Liver (tissue), 9 donors: ENCODE measurements around the gene DLX2. TPM values are rescaled to one million over a fixed set of nuclear protein-coding genes. Genes with fewer than 3 reads are reported as not detected.

Source experiments
- DNase-seq: peaks from one replicate; pipeline ENCODE4 v3.0.0-alpha.2; 2017; ENCODE audit warnings: low spot score
- H3K27ac ChIP-seq, 2 donors: one replicate each; pipeline ENCODE4 v1.7.0; 2013; ENCODE audit warnings: inconsistent platforms in 2 of 2, low read length in 2 of 2, control low read depth in 1 of 2, low read depth in 1 of 2, mild to moderate bottlenecking in 1 of 2
- H3K27me3 ChIP-seq, 4 donors: one replicate each; pipeline versions ENCODE4 v1.6.1 to v1.7.0; 2013; ENCODE audit warnings: low read length in 3 of 4, inconsistent platforms in 1 of 4, mild to moderate bottlenecking in 1 of 4, moderate library complexity in 1 of 4; ENCODE audit not compliant: control insufficient read depth in 4 of 4, insufficient read depth in 4 of 4
- H3K36me3 ChIP-seq, 4 donors: one replicate each; pipeline versions ENCODE4 v1.6.1 to v1.7.0; 2013; ENCODE audit warnings: low read length in 3 of 4, mild to moderate bottlenecking in 3 of 4, low read depth in 1 of 4, moderate library complexity in 1 of 4; ENCODE audit not compliant: control insufficient read depth in 4 of 4, insufficient read depth in 3 of 4
- H3K4me1 ChIP-seq, 4 donors: one replicate each; pipeline versions ENCODE4 v1.6.1 to v1.7.0; 2013; ENCODE audit warnings: low read length in 3 of 4, mild to moderate bottlenecking in 3 of 4, moderate library complexity in 1 of 4; ENCODE audit not compliant: control insufficient read depth in 4 of 4, insufficient read depth in 4 of 4
- H3K4me3 ChIP-seq, 3 donors: one replicate each; pipeline versions ENCODE4 v1.6.1 to v1.7.0; 2013; ENCODE audit warnings: low read length in 3 of 3, control low read depth in 1 of 3, low read depth in 1 of 3, mild to moderate bottlenecking in 1 of 3
- H3K9ac ChIP-seq, 2 donors: one replicate each; pipeline ENCODE4 v1.7.0; 2013; ENCODE audit warnings: low read length in 2 of 2, mild to moderate bottlenecking in 2 of 2, moderate library complexity in 2 of 2, control low read depth in 1 of 2, low read depth in 1 of 2
- H3K9me3 ChIP-seq, 4 donors: one replicate each; pipeline versions ENCODE4 v1.6.1 to v1.7.0; 2013; ENCODE audit warnings: low read length in 3 of 4; ENCODE audit not compliant: control insufficient read depth in 4 of 4
- EGR1 ChIP-seq, 2 donors: IDR thresholded peaks; 2 replicates each; pipeline ENCODE4 v1.6.1; 2016 to 2018; ENCODE audit warnings: antibody characterized with exemption in 2 of 2, low read depth in 2 of 2
- FOXA1 ChIP-seq: IDR thresholded peaks from 2 replicates; pipeline ENCODE4 v1.6.1; 2016; ENCODE audit warnings: antibody characterized with exemption
- FOXA2 ChIP-seq: IDR thresholded peaks from 2 replicates; pipeline ENCODE4 v1.6.1; 2016; ENCODE audit warnings: antibody characterized with exemption
- HNF4A ChIP-seq, 2 donors: conservative IDR thresholded peaks; 2 replicates each; pipeline ENCODE4 v1.6.1; 2016; ENCODE audit warnings: antibody characterized with exemption in 2 of 2, mild to moderate bottlenecking in 2 of 2
- HNF4G ChIP-seq: IDR thresholded peaks from 2 replicates; pipeline ENCODE4 v1.6.1; 2016; ENCODE audit warnings: antibody characterized with exemption
- JUND ChIP-seq, 2 donors: IDR thresholded peaks; 2 replicates each; pipeline ENCODE4 v1.6.1; 2016; ENCODE audit warnings: antibody characterized with exemption in 2 of 2
- RAD21 ChIP-seq, 2 donors: IDR thresholded peaks; 2 replicates each; pipeline ENCODE4 v1.6.1; 2016; ENCODE audit warnings: antibody characterized with exemption in 2 of 2, mild to moderate bottlenecking in 2 of 2
- RXRA ChIP-seq, 2 donors: IDR thresholded peaks; 2 replicates each; pipeline ENCODE4 v1.6.1; 2017 to 2018; ENCODE audit warnings: antibody characterized with exemption in 2 of 2, mild to moderate bottlenecking in 1 of 2
- SP1 ChIP-seq: IDR thresholded peaks from 2 replicates; pipeline ENCODE4 v1.6.1; 2018; ENCODE audit warnings: antibody characterized with exemption, mild to moderate bottlenecking
- YY1 ChIP-seq: IDR thresholded peaks from 2 replicates; pipeline ENCODE4 v1.6.1; 2016; ENCODE audit warnings: antibody characterized with exemption, mild to moderate bottlenecking
- WGBS: extraction: QIAGEN DNeasy Blood & Tissue Kit; methylation state at CpG from one replicate; pipeline ENCODE4 v1.1.7; 2013; 5-methylcytosine and 5-hydroxymethylcytosine counted together
- polyA plus RNA-seq, 2 donors: library from polyadenylated mRNA; stranded (reverse) in 1 of 2; unstranded in 1 of 2; fragments of 200-250 nt in 1 of 2; fragments of >200 nt in 1 of 2; fragmentation: Nextera tagmentation in 1 of 2; extraction: Ambion mirVana in 1 of 2; gene quantifications; one replicate each; pipeline versions ENCODE4 v1.2.1 to v1.2.3, GENCODE V29; 2013 to 2015
- total RNA-seq, 2 donors: library from RNA; depleted of rRNA; stranded (reverse); fragments of >200 nt; gene quantifications; one replicate each; pipeline ENCODE4 v1.2.3, GENCODE V29; 2014
- TF ChIP-seq, protein P1 (sequence below): IDR thresholded peaks from 2 replicates; pipeline ENCODE4 v1.6.1; 2016; ENCODE audit warnings: antibody characterized with exemption
- TF ChIP-seq, protein P2 (sequence below): IDR thresholded peaks from 2 replicates; pipeline ENCODE4 v1.6.1; 2016; ENCODE audit warnings: antibody characterized with exemption
- TF ChIP-seq, protein P3 (sequence below): fragments of 150-350 bp; IDR thresholded peaks from 2 replicates; pipeline ENCODE4 v1.5.1; 2017; ENCODE audit warnings: improper control_type of control experiment, low read depth, low read length; ENCODE audit not compliant: missing input control
- TF ChIP-seq, protein P4 (sequence below): IDR thresholded peaks from 2 replicates; pipeline ENCODE4 v1.6.1; 2016; ENCODE audit warnings: antibody characterized with exemption, mild to moderate bottlenecking
- donor health status: healthy.
- donor health status: healthy.
- donor health status: healthy.
- donor health status: healthy.
- donor health status: healthy.

The DLX2 gene
- total and polyA plus RNA-seq, 4 donors, result not detected

DNA sequence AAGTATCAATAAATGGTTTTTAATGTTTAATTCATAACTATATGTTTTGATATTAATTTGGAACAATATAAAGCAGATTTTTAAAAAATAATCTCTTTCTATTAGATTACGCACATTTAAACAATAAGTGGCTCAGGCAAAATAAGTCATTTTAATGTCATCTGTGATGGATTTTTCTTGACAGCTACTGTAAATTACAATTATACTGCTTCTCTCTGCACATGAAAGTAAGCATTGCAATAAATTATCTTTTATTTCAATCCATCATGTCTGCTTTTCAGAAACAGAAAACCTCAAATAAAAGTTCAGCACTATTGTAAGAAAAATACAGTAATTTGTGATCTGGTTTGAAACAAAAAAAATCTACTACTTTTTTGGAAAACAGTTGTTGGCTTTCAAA, 28.4 kb downstream of the DLX2 start:
- Histone ChIP-seq H3K9ac (no peak overlapping the region), H3K9me3 (no peaks in the 10 kb centered on the region), H3K4me3 (no peak overlapping the region), H3K27me3 (peaks cover 0 to 19% (median 9%) of the 10 kb centered on the region in 4 donors), H3K4me1 (peaks cover 0 to 8% (median 5%) of the 10 kb centered on the region in 4 donors), H3K27ac (no peak overlapping the region), H3K36me3 (no peaks in the 10 kb centered on the region)
- no peak for DNase-seq
- no peak for TF ChIP-seq YY1
- TF ChIP-seq SP1, result no peak
- TF ChIP-seq, protein P1, sequence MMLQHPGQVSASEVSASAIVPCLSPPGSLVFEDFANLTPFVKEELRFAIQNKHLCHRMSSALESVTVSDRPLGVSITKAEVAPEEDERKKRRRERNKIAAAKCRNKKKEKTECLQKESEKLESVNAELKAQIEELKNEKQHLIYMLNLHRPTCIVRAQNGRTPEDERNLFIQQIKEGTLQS, result no peak
- no peak for TF ChIP-seq JUND (IDR thresholded peaks at IDR 0.05)
- TF ChIP-seq, protein P2, sequence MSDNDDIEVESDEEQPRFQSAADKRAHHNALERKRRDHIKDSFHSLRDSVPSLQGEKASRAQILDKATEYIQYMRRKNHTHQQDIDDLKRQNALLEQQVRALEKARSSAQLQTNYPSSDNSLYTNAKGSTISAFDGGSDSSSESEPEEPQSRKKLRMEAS, result no peak
- TF ChIP-seq HNF4A (conservative IDR thresholded peaks at IDR 0.05), result no peak
- no peak for TF ChIP-seq EGR1 (IDR thresholded peaks at IDR 0.05; ENCODE audit: low read depth in 2 of 2)
- no peak for TF ChIP-seq RXRA (IDR thresholded peaks at IDR 0.05)
- no peak for TF ChIP-seq FOXA1
- WGBS, result 100% methylated on average over 1 of the region's 1 CpG

DNA sequence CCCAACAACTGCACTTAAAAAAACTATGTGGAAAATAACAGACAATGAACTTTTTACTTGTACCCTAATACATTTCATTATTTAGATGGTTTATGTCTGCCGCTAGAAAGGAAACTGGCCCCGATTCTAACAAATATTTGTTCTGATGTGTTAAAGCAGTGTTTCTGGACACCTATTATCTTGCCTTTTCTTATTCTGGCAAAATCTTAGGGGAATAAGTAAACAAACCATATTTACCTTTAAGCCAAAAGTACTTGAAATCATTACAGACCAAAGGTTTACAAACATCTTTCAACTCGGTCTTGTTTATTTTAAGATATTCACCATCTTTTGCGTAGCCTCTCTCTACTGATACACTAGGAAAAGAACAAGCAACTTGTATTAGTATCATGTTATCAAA, 29.2 kb downstream of the DLX2 start:
- Histone ChIP-seq H3K36me3 (no peaks in the 10 kb centered on the region), H3K9me3 (no peaks in the 10 kb centered on the region), H3K4me3 (no peak overlapping the region), H3K27ac (no peak overlapping the region), H3K27me3 (peaks cover 0 to 19% (median 3%) of the 10 kb centered on the region in 4 donors), H3K9ac (no peak overlapping the region), H3K4me1 (peaks cover 0 to 8% (median 5%) of the 10 kb centered on the region in 4 donors)
- DNase-seq, result no peak
- TF ChIP-seq YY1, result no peak
- TF ChIP-seq, protein P3, sequence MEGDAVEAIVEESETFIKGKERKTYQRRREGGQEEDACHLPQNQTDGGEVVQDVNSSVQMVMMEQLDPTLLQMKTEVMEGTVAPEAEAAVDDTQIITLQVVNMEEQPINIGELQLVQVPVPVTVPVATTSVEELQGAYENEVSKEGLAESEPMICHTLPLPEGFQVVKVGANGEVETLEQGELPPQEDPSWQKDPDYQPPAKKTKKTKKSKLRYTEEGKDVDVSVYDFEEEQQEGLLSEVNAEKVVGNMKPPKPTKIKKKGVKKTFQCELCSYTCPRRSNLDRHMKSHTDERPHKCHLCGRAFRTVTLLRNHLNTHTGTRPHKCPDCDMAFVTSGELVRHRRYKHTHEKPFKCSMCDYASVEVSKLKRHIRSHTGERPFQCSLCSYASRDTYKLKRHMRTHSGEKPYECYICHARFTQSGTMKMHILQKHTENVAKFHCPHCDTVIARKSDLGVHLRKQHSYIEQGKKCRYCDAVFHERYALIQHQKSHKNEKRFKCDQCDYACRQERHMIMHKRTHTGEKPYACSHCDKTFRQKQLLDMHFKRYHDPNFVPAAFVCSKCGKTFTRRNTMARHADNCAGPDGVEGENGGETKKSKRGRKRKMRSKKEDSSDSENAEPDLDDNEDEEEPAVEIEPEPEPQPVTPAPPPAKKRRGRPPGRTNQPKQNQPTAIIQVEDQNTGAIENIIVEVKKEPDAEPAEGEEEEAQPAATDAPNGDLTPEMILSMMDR, result no peak
- TF ChIP-seq SP1, result no peak
- no peak for TF ChIP-seq FOXA2
- TF ChIP-seq FOXA1, result no peak
- TF ChIP-seq, protein P1, result no peak
- no peak for TF ChIP-seq RAD21 (IDR thresholded peaks at IDR 0.05)
- 39% methylated on average over 4 of the region's 4 CpGs for WGBS

DNA sequence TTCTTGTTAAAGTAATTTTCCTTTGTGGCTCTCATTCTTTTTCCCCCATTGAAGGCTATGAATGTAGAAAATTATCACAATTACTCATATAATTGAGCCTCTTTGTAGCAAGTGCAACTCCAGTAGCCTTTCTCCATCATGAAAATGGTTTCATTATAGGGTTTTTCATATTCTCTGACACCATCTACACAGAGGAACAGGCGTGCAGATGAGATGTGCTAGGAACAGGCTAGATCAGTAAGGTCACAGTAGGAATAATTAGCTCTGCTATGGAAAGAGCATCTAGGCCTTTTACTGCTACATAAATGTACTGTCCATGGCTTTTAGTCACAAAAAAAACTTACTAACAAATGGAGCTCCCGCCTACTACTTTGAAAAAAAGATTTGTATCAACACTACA, 30.0 kb downstream of the DLX2 start:
- Histone ChIP-seq H3K9ac (no peak overlapping the region), H3K4me3 (no peak overlapping the region), H3K27me3 (peaks cover 0 to 14% (median 3%) of the 10 kb centered on the region in 4 donors), H3K9me3 (no peaks in the 10 kb centered on the region), H3K4me1 (peaks cover 0 to 8% (median 5%) of the 10 kb centered on the region in 4 donors), H3K36me3 (no peaks in the 10 kb centered on the region), H3K27ac (no peak overlapping the region)
- 96% methylated on average over 2 of the region's 2 CpGs for WGBS
- TF ChIP-seq FOXA2, result no peak
- TF ChIP-seq HNF4G, result no peak
- TF ChIP-seq, protein P4, sequence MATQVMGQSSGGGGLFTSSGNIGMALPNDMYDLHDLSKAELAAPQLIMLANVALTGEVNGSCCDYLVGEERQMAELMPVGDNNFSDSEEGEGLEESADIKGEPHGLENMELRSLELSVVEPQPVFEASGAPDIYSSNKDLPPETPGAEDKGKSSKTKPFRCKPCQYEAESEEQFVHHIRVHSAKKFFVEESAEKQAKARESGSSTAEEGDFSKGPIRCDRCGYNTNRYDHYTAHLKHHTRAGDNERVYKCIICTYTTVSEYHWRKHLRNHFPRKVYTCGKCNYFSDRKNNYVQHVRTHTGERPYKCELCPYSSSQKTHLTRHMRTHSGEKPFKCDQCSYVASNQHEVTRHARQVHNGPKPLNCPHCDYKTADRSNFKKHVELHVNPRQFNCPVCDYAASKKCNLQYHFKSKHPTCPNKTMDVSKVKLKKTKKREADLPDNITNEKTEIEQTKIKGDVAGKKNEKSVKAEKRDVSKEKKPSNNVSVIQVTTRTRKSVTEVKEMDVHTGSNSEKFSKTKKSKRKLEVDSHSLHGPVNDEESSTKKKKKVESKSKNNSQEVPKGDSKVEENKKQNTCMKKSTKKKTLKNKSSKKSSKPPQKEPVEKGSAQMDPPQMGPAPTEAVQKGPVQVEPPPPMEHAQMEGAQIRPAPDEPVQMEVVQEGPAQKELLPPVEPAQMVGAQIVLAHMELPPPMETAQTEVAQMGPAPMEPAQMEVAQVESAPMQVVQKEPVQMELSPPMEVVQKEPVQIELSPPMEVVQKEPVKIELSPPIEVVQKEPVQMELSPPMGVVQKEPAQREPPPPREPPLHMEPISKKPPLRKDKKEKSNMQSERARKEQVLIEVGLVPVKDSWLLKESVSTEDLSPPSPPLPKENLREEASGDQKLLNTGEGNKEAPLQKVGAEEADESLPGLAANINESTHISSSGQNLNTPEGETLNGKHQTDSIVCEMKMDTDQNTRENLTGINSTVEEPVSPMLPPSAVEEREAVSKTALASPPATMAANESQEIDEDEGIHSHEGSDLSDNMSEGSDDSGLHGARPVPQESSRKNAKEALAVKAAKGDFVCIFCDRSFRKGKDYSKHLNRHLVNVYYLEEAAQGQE, result no peak
- DNase-seq, result no peak
